HG03064 (cell line): ENCODE results near the gene OR4C3.
"Not testable (repeated sequence)": the region's sequence is repeated elsewhere in the genome, so short reads cannot be mapped to it uniquely, and the experiment has no call there.

Experiments used
- ATAC-seq: cut with Tn5 transposase; IDR thresholded peaks from one replicate; pipeline ENCODE4 v1.9.1; 2021; ENCODE audit warnings: low read depth; ENCODE audit not compliant: unreplicated experiment

Gene OR4C3

DNA sequence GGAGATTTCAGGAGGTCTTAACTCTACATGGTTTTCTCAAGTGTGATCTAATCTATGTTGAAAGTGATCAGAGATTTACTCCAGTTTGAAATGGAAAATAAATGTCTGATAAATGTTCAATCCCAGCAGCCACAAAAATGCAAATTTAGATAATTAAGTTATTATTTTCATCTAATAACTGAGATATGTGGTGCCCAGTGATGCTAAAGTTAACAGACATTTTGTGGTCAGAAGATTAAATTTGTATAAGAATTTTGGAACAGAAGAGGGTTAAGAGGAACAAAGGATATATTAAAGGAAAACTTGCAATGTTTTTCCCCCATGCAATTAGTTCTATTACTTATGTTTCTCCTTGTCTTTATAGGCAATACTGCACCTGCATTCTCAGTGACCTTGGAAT lies at the start of gene OR4C3:
OR4C3 (plus strand) TSS at position 301 of the 400 bp plus-strand sequence. CDS start 102 bp downstream, outside the sequence.
- not testable (repeated sequence) for ATAC-seq

- no peak for ATAC-seq
Observed at GRCh38 chr11:48305923-48306322, 18.8 kb upstream of the OR4C3 start, which contains the start of gene OR4S1. TSS of gene OR4S1 (plus strand) at chr11:48306223. CDS start at chr11:48306223, 0 bp downstream.

DNA sequence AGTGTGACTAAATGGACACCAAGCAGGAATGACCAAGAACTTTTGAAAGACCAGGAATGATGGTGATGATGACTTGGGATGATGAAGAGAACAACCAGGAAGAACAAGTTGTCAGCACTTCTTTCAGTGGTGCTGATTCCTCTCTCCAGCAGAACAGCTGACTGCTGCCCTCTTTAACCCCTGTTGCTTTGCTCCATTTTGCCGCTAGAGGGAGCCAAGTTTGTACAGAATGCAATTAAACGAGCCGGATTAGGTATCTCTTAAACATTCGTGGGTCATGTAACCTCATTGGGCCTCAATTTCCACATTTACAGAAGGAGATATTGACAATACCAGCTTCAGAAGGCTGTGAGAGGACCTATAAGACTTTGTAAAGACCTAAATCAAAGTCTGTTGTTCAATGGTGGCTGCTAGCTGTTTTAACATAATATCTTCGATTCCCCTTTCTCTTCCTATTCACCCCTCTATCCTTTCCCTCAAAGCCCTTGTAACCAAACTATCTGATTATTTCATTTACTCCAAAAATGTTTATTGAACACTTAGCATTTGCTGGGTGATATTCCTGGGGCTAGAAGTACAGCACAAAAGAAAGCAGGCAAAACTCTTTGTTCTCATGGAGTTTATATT lies 16.8 kb upstream of the OR4C3 start:
- ATAC-seq = peak; percentile 81

DNA sequence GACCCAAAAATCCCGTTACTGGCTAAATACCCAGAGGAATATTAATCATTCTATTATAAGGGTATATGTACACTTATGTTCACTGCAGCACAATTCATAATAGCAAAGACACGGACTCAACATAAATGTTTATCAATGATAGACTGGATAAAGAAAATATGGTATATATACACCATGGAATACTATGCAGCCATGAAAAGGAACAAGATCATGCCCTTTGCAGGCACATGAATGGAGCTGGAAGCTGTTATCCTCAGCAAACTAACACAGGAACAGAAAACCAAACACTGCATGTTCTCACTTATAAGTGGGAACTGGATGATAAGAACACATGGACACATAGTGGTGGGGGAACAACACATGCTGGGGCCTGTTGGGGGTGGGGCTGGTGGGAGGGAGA lies 11.1 kb upstream of the OR4C3 start:
- not testable (repeated sequence) for ATAC-seq

DNA sequence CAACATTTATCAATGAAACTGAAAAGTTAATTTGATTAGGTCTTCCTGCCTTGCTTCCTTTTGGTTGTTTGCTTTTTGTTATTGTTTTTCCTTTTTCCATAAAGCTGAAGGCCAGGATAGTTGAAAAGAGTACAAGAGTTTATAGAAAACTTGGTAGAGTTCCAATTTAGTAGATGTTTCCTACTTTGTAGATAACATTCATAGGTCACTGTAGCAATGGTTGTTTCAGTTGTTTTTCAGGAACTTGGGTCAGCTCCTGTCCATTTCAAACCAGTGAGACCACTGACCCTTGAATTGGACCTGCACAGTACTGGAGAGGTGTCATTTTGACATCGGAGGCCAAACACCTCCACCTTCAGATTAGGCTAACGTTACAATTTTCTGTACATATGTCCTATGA lies 4.9 kb upstream of the OR4C3 start:
- ATAC-seq = not testable (repeated sequence)

GRCh38 chr11:48341466-48341865 lies 16.7 kb downstream of the OR4C3 start:
- ATAC-seq = no peak

DNA sequence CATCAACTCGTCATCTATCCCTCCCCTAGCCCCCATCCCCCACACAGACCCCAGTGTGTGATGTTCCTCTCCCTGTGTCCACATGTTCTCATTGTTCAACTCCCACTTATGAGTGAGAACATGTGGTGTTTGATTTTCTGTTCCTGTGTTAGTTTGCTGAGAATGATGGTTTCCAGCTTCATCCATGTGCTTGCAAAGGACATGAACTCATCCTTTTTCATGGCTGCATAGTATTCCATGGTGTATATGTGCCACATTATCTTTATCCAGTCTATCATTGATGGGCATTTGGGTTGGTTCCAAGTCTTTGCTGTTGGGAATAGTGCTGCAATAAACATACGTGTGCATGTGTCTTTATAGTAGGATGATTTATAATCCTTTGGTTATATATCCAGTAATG lies 17.8 kb downstream of the OR4C3 start:
- not testable (repeated sequence) for ATAC-seq

GRCh38 chr11:48346286-48346685 lies 21.6 kb downstream of the OR4C3 start:
- not testable (repeated sequence) for ATAC-seq

DNA sequence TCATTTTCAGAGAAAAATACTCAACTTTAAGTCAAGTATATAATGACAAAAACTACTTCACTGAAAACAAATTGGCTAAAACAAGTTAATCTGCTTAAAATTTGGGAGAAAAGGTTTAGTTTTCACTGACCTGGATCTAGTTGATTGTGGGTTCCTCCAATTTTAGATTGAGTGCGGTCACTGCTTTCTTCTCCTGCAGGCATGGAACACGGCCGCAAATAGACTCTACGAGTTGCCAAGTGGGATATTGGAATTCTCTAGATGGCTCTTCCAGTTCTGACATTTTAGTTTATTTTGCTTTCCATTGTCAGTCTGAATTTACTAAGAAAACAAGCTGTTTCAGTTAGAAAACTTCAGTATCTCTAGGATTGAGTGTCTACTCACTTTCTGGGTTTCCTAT lies 29.3 kb downstream of the OR4C3 start:
- ATAC-seq = no peak

DNA sequence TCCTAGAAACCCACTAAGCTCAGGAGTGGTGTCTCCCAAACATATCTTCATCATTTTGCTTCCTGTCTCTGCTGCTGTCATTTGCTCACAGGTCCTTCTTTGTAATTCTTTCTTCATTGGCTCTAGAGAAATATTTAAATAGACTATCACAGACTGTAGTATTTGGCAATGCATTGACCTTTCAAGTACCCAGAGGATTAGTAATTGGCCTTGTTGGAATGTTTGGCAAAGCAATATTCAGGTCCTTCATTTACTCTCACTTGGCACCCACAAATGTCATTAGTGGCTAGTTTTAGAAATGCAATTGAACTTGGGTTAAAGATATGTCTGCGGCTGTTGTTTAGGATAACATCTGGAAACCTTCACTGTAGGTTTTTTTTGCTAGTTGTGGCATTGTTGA lies 30.0 kb downstream of the OR4C3 start:
- ATAC-seq = no peak

GRCh38 chr11:48361289-48361688 lies 36.6 kb downstream of the OR4C3 start:
- not testable (repeated sequence) for ATAC-seq

GRCh38 chr11:48366365-48366764 lies 41.6 kb downstream of the OR4C3 start, which contains the start of gene OR4C5:
TSS of gene OR4C5 (minus strand) at chr11:48366465. CDS start at chr11:48366465, 0 bp downstream.
- no peak for ATAC-seq
